ENCODE data around the gene ATXN3L.
"Not testable (repeated sequence)": the region's sequence is repeated elsewhere in the genome, so short reads cannot be mapped to it uniquely, and the experiment has no call there.

GRCh38 chrX:13303248-13303647 is 16.6 kb downstream of the ATXN3L start:
- not testable (repeated sequence) for TF ChIP-seq POLR2AphosphoS5 (IDR thresholded peaks at IDR 0.05; ENCODE audit: low read depth, low read length); POLR2A (IDR thresholded peaks at IDR 0.05; ENCODE audit: control extremely low read depth in 1 of 2, low read depth in 2 of 2, low read length in 2 of 2); SP1 (IDR thresholded peaks at IDR 0.05; ENCODE audit: low read depth, low read length); SIX5 (IDR thresholded peaks at IDR 0.05; ENCODE audit: low read depth, low read length); TAF1 (IDR thresholded peaks at IDR 0.05; ENCODE audit: low read depth, low read length); CTCF (IDR thresholded peaks at IDR 0.05; ENCODE audit: control extremely low read depth in 1 of 3, insufficient read depth in 1 of 3, low read depth in 1 of 3, low read length in 3 of 3); ATF2 (IDR thresholded peaks at IDR 0.05; ENCODE audit: low read length); RXRA (IDR thresholded peaks at IDR 0.05; ENCODE audit: insufficient read depth, low read depth, low read length); EZH2 (IDR thresholded peaks at IDR 0.05; ENCODE audit: low read depth, low read length, severe bottlenecking); GABPA (IDR thresholded peaks at IDR 0.05; ENCODE audit: borderline replicate concordance, insufficient read depth, low read length); JUND (IDR thresholded peaks at IDR 0.05; ENCODE audit: low read length); RAD21 (IDR thresholded peaks at IDR 0.05 in 1 of 2, conservative IDR thresholded peaks at IDR 0.05 in 1 of 2; ENCODE audit: low read depth in 2 of 2, low read length in 2 of 2); ASH2L (IDR thresholded peaks at IDR 0.05; ENCODE audit: low read length)
